ENCODE data around the gene ARHGAP22.

The ARHGAP22 gene

DNA sequence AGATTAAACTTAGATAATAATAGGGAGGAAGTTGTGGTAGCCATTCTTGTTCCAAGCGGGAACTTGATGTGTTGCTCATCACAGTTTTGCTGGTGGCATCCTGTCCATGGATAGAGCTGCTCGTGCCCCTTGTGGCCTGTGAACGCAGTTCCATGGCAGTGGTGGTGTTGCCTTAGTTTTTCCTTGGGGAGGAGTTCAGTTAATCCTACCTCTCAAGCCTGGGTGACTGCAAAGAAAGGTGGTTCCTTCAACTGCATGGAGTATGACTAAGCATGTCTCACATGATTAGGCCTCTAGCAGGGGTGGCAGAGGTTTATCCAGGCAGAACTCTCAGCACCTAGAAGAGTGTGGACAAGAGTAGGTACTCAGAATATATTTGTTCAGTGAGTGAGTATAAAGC lies 198.7 kb downstream of the ARHGAP22 start:
- Histone ChIP-seq H3K27me3 (ENCODE audit: insufficient read depth, poor library complexity, severe bottlenecking) (no peaks in the 10 kb centered on the region), H3K4me3 (replicated peaks; ENCODE audit: insufficient read depth, low read length) (no peak overlapping the region), H3K27ac (replicated peaks) (no peak overlapping the region)
- DNase-seq (ENCODE audit: low read depth in 1 of 2, low spot score in 1 of 2), result peak; percentile 14 to 16
- TF ChIP-seq, protein P1, sequence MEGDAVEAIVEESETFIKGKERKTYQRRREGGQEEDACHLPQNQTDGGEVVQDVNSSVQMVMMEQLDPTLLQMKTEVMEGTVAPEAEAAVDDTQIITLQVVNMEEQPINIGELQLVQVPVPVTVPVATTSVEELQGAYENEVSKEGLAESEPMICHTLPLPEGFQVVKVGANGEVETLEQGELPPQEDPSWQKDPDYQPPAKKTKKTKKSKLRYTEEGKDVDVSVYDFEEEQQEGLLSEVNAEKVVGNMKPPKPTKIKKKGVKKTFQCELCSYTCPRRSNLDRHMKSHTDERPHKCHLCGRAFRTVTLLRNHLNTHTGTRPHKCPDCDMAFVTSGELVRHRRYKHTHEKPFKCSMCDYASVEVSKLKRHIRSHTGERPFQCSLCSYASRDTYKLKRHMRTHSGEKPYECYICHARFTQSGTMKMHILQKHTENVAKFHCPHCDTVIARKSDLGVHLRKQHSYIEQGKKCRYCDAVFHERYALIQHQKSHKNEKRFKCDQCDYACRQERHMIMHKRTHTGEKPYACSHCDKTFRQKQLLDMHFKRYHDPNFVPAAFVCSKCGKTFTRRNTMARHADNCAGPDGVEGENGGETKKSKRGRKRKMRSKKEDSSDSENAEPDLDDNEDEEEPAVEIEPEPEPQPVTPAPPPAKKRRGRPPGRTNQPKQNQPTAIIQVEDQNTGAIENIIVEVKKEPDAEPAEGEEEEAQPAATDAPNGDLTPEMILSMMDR (IDR thresholded peaks at IDR 0.05; ENCODE audit: insufficient read depth, low read length), result no peak
- no peak for TF ChIP-seq GABPA (IDR thresholded peaks at IDR 0.05; ENCODE audit: low read depth)

- Histone ChIP-seq H3K4me3 (replicated peaks; ENCODE audit: insufficient read depth, low read length) (no peak overlapping the region), H3K27ac (replicated peaks) (0 out of 2 replicates have a peak overlapping the region, but pooled peaks have one; percentile 10), H3K27me3 (ENCODE audit: insufficient read depth, poor library complexity, severe bottlenecking) (no peaks in the 10 kb centered on the region)
- no peak for TF ChIP-seq SPI1 (IDR thresholded peaks at IDR 0.05; ENCODE audit: borderline replicate concordance, low read depth)
- peak; percentile 16 to 28 for DNase-seq (ENCODE audit: low read depth in 1 of 2, low spot score in 1 of 2)
These were observed 200.2 kb downstream of the ARHGAP22 start for GRCh38 chr10:48404646-48405045.

DNA sequence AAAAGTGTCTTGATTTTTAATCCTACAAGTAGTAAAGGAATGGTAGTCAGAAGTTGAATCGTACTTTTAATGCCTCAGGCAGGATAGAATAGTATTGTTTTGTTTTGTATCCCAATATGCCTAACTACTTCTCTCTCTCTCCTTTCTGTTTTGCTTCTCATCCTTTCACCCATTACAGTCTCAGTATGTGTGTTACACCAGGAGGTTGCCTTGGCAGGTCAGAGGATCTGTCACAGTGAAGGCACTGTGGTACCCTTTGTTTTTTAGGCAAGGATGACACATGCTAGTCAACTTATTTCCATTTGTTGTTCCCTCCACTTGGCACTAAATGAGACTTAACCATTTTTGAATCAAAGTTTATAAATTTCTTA lies 204.0 kb downstream of the ARHGAP22 start:
- no peaks in the 10 kb centered on the region for H3K27me3 ChIP-seq (ENCODE audit: insufficient read depth, poor library complexity, severe bottlenecking)
- H3K4me3 ChIP-seq (replicated peaks; ENCODE audit: insufficient read depth, low read length), result no peak overlapping the region
- TF ChIP-seq SPI1 (IDR thresholded peaks at IDR 0.05; ENCODE audit: borderline replicate concordance, low read depth) (no peak), POLR2AphosphoS5 (IDR thresholded peaks at IDR 0.05; ENCODE audit: low read depth) (no peak), REST (IDR thresholded peaks at IDR 0.05; ENCODE audit: insufficient replicate concordance, low read depth) (no peak), GABPA (IDR thresholded peaks at IDR 0.05; ENCODE audit: low read depth) (no peak)
- TF ChIP-seq, protein P1 (IDR thresholded peaks at IDR 0.05; ENCODE audit: insufficient read depth, low read length), result no peak
- no peak for DNase-seq (ENCODE audit: low read depth in 1 of 2, low spot score in 1 of 2)
- H3K27ac ChIP-seq (replicated peaks), result no peak overlapping the region

DNA sequence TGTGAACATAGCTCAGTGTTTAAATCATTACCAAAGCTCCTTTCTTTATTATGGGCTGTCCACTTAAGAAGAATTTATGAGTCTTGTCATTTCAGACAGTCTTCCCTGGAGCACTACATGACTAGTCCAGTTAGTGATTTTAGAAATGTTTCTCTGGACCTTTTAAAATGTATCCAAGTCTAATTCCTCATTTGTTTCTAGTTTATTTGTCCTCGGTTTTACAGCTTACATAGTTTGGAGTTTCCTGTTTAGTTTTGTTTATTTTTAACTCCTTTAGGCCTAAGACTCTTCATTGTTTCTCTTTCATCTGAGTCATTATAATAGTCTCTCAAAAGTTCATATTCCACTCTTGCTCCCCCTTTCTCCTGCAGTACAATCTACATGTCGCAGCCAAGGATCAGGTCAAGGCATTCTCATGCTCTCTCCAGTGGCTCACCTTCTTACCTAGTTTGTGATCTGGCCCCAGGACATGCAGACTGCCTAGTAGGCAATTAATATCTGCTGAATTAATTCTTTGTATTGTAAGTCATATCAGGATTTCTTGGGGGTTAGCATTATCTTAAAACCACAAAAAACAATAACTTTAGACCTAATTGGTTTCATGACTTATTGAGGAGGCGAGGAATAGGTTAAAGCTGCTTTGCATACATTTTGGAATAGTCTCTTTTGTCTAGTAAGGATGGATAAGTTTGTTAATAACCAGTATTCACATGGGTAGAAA lies 204.6 kb downstream of the ARHGAP22 start:
- no peak overlapping the region for H3K27ac ChIP-seq (replicated peaks)
- no peaks in the 10 kb centered on the region for H3K27me3 ChIP-seq (ENCODE audit: insufficient read depth, poor library complexity, severe bottlenecking)
- TF ChIP-seq, protein P1 (IDR thresholded peaks at IDR 0.05; ENCODE audit: insufficient read depth, low read length), result no peak
- TF ChIP-seq SPI1 (IDR thresholded peaks at IDR 0.05; ENCODE audit: borderline replicate concordance, low read depth) (no peak), POLR2AphosphoS5 (IDR thresholded peaks at IDR 0.05; ENCODE audit: low read depth) (no peak), REST (IDR thresholded peaks at IDR 0.05; ENCODE audit: insufficient replicate concordance, low read depth) (no peak), GABPA (IDR thresholded peaks at IDR 0.05; ENCODE audit: low read depth) (no peak)
- DNase-seq (ENCODE audit: low read depth in 1 of 2, low spot score in 1 of 2), result no peak
- no peak overlapping the region for H3K4me3 ChIP-seq (replicated peaks; ENCODE audit: insufficient read depth, low read length)
